ENCODE data around the gene GBP7.

Gene GBP7

DNA sequence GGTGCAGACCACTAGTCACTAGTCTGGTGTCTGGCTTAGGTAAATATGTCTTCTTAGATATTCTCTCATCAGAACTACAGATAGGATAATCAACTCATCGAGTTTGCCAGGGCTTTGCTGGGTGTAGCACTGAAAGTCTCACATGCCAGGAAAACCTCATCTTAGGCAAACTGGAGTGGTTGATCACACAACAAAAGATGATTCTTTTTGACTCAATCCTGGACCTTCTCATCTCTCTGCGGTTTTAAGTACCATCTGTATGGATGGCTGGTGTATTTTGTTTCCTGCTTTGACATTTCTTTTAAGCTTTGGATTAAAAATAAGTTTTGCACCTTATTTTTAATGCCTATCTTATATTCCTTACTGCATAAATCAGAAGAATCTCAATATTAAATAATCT is 61.1 kb downstream of the GBP7 start:
- no peaks in the 10 kb centered on the region for H3K36me3 Mint-ChIP-seq (ENCODE audit: low read depth)
- H3K9me3 Mint-ChIP-seq, result no peaks in the 10 kb centered on the region
- H3K27ac Mint-ChIP-seq, result no peak overlapping the region
- H3K27me3 Mint-ChIP-seq (ENCODE audit: low read depth), result no peaks in the 10 kb centered on the region
- H3K4me1 Mint-ChIP-seq, result no peaks in the 10 kb centered on the region
- TF ChIP-seq, protein P1, sequence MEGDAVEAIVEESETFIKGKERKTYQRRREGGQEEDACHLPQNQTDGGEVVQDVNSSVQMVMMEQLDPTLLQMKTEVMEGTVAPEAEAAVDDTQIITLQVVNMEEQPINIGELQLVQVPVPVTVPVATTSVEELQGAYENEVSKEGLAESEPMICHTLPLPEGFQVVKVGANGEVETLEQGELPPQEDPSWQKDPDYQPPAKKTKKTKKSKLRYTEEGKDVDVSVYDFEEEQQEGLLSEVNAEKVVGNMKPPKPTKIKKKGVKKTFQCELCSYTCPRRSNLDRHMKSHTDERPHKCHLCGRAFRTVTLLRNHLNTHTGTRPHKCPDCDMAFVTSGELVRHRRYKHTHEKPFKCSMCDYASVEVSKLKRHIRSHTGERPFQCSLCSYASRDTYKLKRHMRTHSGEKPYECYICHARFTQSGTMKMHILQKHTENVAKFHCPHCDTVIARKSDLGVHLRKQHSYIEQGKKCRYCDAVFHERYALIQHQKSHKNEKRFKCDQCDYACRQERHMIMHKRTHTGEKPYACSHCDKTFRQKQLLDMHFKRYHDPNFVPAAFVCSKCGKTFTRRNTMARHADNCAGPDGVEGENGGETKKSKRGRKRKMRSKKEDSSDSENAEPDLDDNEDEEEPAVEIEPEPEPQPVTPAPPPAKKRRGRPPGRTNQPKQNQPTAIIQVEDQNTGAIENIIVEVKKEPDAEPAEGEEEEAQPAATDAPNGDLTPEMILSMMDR (IDR thresholded peaks at IDR 0.05; ENCODE audit: unreplicated experiment in 3 of 3), result no peak
- no peak overlapping the region for H3K4me3 Mint-ChIP-seq

DNA sequence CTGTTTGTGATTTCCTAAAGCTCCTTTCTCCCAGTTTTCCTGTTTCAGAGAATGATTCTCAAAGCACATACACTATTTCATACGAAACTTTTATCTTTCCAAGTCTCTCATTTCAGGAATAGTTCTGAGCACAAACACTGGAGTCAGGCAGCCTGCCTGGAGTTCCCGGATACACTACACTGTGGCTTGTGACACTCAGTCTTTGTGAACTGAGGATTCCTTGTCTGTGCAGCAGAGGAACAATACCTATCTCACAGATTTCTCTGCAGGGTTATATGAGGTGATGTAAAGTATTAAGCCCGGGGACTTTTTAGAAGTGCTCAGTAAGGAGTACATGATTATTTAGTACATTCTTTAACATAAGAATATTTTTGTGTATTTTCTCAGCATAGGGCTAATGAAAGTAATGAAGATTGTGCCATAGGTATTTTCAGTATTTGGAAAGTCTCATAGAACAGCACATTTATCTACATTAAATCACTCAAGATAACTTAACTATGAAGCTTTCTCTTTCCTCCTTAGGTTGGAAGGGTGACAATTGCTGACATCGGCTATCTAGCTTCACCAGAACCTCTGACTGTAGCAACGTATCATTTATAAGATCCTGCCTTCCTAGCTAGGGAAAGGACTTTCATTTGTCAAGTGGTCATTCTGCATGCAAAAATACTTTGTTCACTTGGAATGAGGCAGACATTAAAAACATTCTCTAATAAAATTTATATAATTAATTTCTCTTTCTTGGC is 62.8 kb downstream of the GBP7 start:
- no peaks in the 10 kb centered on the region for H3K27me3 Mint-ChIP-seq (ENCODE audit: low read depth)
- TF ChIP-seq, protein P1 (IDR thresholded peaks at IDR 0.05; ENCODE audit: unreplicated experiment in 3 of 3), result no peak
- H3K27ac Mint-ChIP-seq, result no peak overlapping the region
- H3K4me1 Mint-ChIP-seq, result no peaks in the 10 kb centered on the region
- H3K9me3 Mint-ChIP-seq, result no peaks in the 10 kb centered on the region
- no peaks in the 10 kb centered on the region for H3K36me3 Mint-ChIP-seq (ENCODE audit: low read depth)
- no peak overlapping the region for H3K4me3 Mint-ChIP-seq

DNA sequence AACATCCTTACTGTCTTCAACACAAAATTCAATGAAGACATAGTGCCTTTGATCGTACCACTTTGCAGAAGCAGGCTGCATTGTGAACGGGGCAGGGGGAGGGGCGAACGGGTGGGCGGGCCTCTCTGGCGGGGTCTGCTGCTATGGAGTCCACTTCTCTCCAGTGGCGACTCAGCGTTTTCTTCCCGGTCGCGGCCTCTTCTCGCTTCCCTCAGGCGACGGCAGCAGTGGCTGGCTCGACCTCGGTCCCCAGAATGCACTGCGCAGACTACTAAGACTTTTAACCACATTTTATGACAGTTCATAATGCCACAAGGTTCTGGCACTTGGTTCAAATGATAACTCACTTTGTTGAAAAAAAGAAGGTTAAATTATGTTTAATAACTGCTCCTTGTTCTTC is 71.1 kb downstream of the GBP7 start:
- Mint-ChIP-seq H3K4me1 (no peaks in the 10 kb centered on the region), H3K36me3 (ENCODE audit: low read depth) (no peaks in the 10 kb centered on the region), H3K4me3 (no peak overlapping the region), H3K27me3 (ENCODE audit: low read depth) (no peaks in the 10 kb centered on the region), H3K9me3 (no peaks in the 10 kb centered on the region), H3K27ac (no peak overlapping the region)
- TF ChIP-seq, protein P1 (IDR thresholded peaks at IDR 0.05; ENCODE audit: unreplicated experiment in 3 of 3), result no peak

DNA sequence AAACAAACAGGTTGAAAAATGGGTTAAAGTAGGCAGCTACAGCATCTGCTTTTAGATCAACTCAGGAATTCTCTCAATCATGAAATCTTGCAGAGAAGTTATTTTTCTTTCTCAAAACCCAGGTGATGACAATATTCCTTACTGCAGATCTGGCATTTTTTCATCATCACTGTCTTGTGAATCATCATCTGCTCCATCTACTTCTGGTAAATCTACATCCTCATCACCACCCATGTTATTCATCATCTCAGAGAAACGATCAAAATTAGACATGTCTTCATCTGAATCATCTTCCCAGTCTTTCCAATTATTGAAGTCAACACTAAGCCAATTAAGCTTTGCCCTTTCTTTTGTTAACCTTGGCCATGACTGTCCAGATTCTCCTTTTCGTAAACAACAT is 71.7 kb downstream of the GBP7 start:
- Mint-ChIP-seq H3K4me1 (no peaks in the 10 kb centered on the region), H3K4me3 (no peak overlapping the region), H3K9me3 (peaks cover 2% of the 10 kb centered on the region), H3K36me3 (ENCODE audit: low read depth) (no peaks in the 10 kb centered on the region), H3K27me3 (ENCODE audit: low read depth) (no peaks in the 10 kb centered on the region), H3K27ac (no peak overlapping the region)
- TF ChIP-seq, protein P1 (IDR thresholded peaks at IDR 0.05; ENCODE audit: unreplicated experiment in 3 of 3), result no peak

DNA sequence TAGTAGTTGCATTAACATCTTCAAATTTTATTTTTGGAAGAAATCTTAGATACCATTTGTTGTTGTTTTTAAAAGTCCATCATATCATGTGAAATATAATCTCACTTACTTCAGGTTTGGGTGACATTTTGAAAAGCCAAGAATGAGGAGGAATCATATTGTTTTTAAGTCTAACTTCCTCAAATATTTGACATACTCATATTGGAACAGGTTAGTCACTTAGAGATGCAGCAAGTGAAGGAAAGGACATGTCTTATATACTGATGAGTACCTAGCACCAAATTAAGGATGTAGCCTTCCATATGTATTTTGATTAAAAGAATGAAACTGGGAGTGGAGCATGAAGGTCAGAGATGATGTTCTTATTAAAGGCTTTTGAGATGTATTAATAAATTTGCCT is 73.8 kb downstream of the GBP7 start:
- no peaks in the 10 kb centered on the region for H3K4me1 Mint-ChIP-seq
- no peak overlapping the region for H3K27ac Mint-ChIP-seq
- no peaks in the 10 kb centered on the region for H3K36me3 Mint-ChIP-seq (ENCODE audit: low read depth)
- no peak overlapping the region for H3K4me3 Mint-ChIP-seq
- TF ChIP-seq, protein P1 (IDR thresholded peaks at IDR 0.05; ENCODE audit: unreplicated experiment in 3 of 3), result no peak
- H3K27me3 Mint-ChIP-seq (ENCODE audit: low read depth), result no peaks in the 10 kb centered on the region
- peaks cover 6% of the 10 kb centered on the region for H3K9me3 Mint-ChIP-seq

DNA sequence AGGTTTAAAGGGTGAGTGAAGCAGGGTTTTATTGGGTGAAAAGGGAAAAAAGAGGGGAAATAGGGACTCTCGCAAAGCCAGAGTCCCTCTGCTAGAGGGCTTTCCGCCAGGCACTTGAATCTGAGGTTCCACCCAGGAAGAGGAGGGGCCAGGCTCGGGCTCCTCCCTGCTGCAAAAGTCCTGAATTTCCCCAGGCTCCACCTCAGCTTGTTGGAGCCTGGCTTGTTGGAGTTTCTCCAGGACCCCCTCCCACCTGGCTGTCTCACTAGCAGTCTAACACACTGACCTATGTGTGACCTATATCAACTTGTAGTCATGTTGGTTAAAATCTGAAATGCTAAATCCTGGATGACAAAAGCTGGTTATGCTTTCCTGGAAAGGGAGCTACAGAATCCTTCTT is 75.4 kb downstream of the GBP7 start:
- TF ChIP-seq, protein P1 (IDR thresholded peaks at IDR 0.05; ENCODE audit: unreplicated experiment in 3 of 3), result no peak
- no peak overlapping the region for H3K27ac Mint-ChIP-seq
- no peaks in the 10 kb centered on the region for H3K27me3 Mint-ChIP-seq (ENCODE audit: low read depth)
- peaks cover 15% of the 10 kb centered on the region for H3K9me3 Mint-ChIP-seq
- no peak overlapping the region for H3K4me3 Mint-ChIP-seq
- no peaks in the 10 kb centered on the region for H3K36me3 Mint-ChIP-seq (ENCODE audit: low read depth)
- H3K4me1 Mint-ChIP-seq, result no peaks in the 10 kb centered on the region

All from nephron (organoid).